CD14-positive monocyte (primary cell): Measurements from ENCODE around the gene VMP1. TPM values are rescaled to one million over a fixed set of nuclear protein-coding genes. Genes with fewer than 3 reads are reported as not detected.

Experiments
- DNase-seq, 3 donors: peaks; one replicate each; pipeline ENCODE4 v3.0.0-alpha.2; 2011 to 2022
- H2AFZ ChIP-seq: 2 replicates; pipeline ENCODE4 v1.6.0; 2012; ENCODE audit warnings: mild to moderate bottlenecking, low read depth, low read length, inconsistent platforms; ENCODE audit not compliant: insufficient read depth, poor library complexity, severe bottlenecking
- H3K27ac ChIP-seq, 2 donors: 1 replicate in 1 of 2; 2 replicates in 1 of 2; pipeline ENCODE4 v1.5.1; 2012 to 2013; ENCODE audit warnings: low read length in 2 of 2, control low read depth in 1 of 2, inconsistent platforms in 1 of 2, low read depth in 1 of 2, mild to moderate bottlenecking in 1 of 2
- H3K27me3 ChIP-seq, 2 donors: one replicate each; pipeline versions ENCODE4 v1.6.0 to v1.6.1; 2011 to 2013; ENCODE audit warnings: low read length in 2 of 2; ENCODE audit not compliant: control insufficient read depth in 2 of 2, insufficient read depth in 2 of 2
- H3K36me3 ChIP-seq, 2 donors: replicated peaks in 1 of 2; 1 replicate in 1 of 2; 2 replicates in 1 of 2; pipeline versions ENCODE4 v1.5.1 to v1.6.1; 2012 to 2013; ENCODE audit warnings: low read length in 2 of 2, control low read depth in 1 of 2, inconsistent platforms in 1 of 2, mild to moderate bottlenecking in 1 of 2; ENCODE audit not compliant: insufficient read depth in 2 of 2, control insufficient read depth in 1 of 2
- H3K4me1 ChIP-seq, 2 donors: 1 replicate in 1 of 2; 2 replicates in 1 of 2; pipeline versions ENCODE4 v1.5.1 to v1.6.1; 2012 to 2013; ENCODE audit warnings: low read length in 2 of 2, control low read depth in 1 of 2, inconsistent platforms in 1 of 2, mild to moderate bottlenecking in 1 of 2, moderate library complexity in 1 of 2; ENCODE audit not compliant: insufficient read depth in 2 of 2, control insufficient read depth in 1 of 2
- H3K4me2 ChIP-seq: replicated peaks from 2 replicates; pipeline ENCODE3; 2012; ENCODE audit warnings: low read length, moderate library complexity, mild to moderate bottlenecking; ENCODE audit not compliant: poor library complexity, severe bottlenecking; ENCODE audit errors: extremely low read depth
- H3K4me3 ChIP-seq, 3 experiments: fragments of 200-600 bp in 1 of 3; sonication (generic) in 1 of 3; replicated peaks in 1 of 3; 1 replicate in 2 of 3; 2 replicates in 1 of 3; pipeline ENCODE4 v1.5.1; 2011 to 2013; ENCODE audit warnings: low read length in 3 of 3, mild to moderate bottlenecking in 3 of 3, control low read depth in 2 of 3, low read depth in 2 of 3, inconsistent platforms in 1 of 3, moderate library complexity in 1 of 3
- H3K79me2 ChIP-seq: 2 replicates; pipeline ENCODE4 v1.6.0; 2012; ENCODE audit warnings: mild to moderate bottlenecking, control low read depth, inconsistent platforms, low read length, moderate library complexity; ENCODE audit not compliant: insufficient read depth
- H3K9ac ChIP-seq: 2 replicates; pipeline ENCODE4 v1.6.0; 2017; ENCODE audit warnings: low read length, mild to moderate bottlenecking; ENCODE audit not compliant: insufficient read depth, poor library complexity, severe bottlenecking
- H3K9me3 ChIP-seq, 2 donors: replicated peaks in 1 of 2; 1 replicate in 1 of 2; 2 replicates in 1 of 2; pipeline versions ENCODE4 v1.5.1 to v1.6.1; 2012 to 2013; ENCODE audit warnings: low read length in 2 of 2, control low read depth in 1 of 2; ENCODE audit not compliant: control insufficient read depth in 1 of 2, insufficient read depth in 1 of 2
- H4K20me1 ChIP-seq: 2 replicates; pipeline ENCODE4 v1.6.0; 2012; ENCODE audit warnings: mild to moderate bottlenecking, low read length, control low read depth, moderate library complexity; ENCODE audit not compliant: insufficient read depth
- H3K27ac Mint-ChIP-seq, 7 donors: one replicate each; pipeline ENCODE4 v1.8.0; 2020; ENCODE audit warnings: mild to moderate bottlenecking in 7 of 7, mixed read lengths in 7 of 7, moderate library complexity in 6 of 7, inconsistent platforms in 2 of 7
- H3K27me3 Mint-ChIP-seq, 3 donors: one replicate each; pipeline ENCODE4 v1.8.0; 2021 to 2022; ENCODE audit warnings: low read depth in 3 of 3, mild to moderate bottlenecking in 3 of 3, mixed read lengths in 3 of 3, moderate library complexity in 3 of 3, inconsistent platforms in 1 of 3
- H3K36me3 Mint-ChIP-seq, 2 donors: one replicate each; pipeline ENCODE4 v1.8.0; 2020; ENCODE audit warnings: mixed read lengths in 2 of 2, inconsistent platforms in 1 of 2, mild to moderate bottlenecking in 1 of 2
- H3K4me1 Mint-ChIP-seq: one replicate; pipeline ENCODE4 v1.8.0; 2020; ENCODE audit warnings: mild to moderate bottlenecking, mixed read lengths
- H3K4me3 Mint-ChIP-seq, 2 donors: one replicate each; pipeline ENCODE4 v1.8.0; 2020; ENCODE audit warnings: mild to moderate bottlenecking in 2 of 2, mixed read lengths in 2 of 2, moderate library complexity in 1 of 2
- H3K9me3 Mint-ChIP-seq, 7 donors: one replicate each; pipeline ENCODE4 v1.8.0; 2020 to 2022; ENCODE audit warnings: mixed read lengths in 7 of 7, mild to moderate bottlenecking in 6 of 7, moderate library complexity in 6 of 7, inconsistent platforms in 2 of 7
- WGBS: methylation state at CpG from one replicate; pipeline ENCODE4 v1.1.5; 2013; ENCODE audit warnings: missing lambda C conversion rate; ENCODE audit not compliant: insufficient coverage; 5-methylcytosine and 5-hydroxymethylcytosine counted together
- intact Hi-C, 2 donors: fragments of 100-400 bp; cut with micrococcal nuclease; formaldehyde crosslinking; loops; one replicate each; pipeline versions ENCODE4 v1.15.0 to v1.15.1; 2023
- polyA plus RNA-seq, 3 donors: library from polyadenylated mRNA; depleted of rRNA in 1 of 3; unstranded in 2 of 3; stranded (reverse) in 1 of 3; fragments of 300-500 nt in 2 of 3; fragments of >200 nt in 1 of 3; fragmentation: Illumina TruSeq in 2 of 3; gene quantifications; 1 replicate in 2 of 3; 2 replicates in 1 of 3; pipeline ENCODE4 v1.2.3, GENCODE V29; 2012 to 2021
- TF ChIP-seq, protein P1 (sequence below): fragments of 200-600 bp; IDR thresholded peaks from one replicate; pipeline ENCODE4 v1.8.0; 2022; ENCODE audit warnings: antibody characterized with exemption, mild to moderate bottlenecking

The VMP1 gene
- polyA plus RNA-seq, 3 donors = 246 to 511 (median 386) TPM

DNA sequence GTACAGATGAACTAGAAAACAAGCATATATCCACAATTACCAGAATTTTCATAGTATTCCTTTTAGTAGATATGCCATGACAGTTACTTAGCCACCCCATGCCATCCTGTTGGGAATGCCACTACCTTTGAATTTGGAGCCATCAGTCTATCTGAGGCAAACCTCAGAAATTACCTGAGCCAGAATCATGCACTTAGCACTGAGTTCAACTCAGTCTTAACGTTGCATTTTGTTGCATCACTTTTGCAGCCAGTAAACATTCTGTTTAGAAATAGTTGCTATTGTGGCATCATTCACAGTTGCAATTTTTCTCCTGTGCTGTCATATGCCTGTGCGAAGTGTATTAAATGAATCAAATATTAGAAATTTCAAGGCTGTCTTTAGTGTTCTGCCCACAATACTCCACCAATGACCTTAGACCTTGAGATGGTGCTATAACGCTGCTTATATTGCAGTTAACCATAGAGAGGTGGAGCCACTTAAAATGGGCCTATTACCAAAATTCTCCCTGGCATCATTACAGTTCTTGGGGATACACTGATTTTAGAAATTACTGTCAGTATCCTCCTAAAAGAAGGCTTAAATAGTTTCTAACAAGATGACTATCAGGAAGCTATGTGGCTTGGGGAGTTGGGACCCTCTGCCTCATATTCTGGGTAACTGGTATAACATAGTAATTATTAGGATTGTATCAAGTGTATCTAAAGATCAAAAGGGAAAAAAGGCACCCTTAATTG lies 11.3 kb upstream of the VMP1 start:
- Mint-ChIP-seq H3K27me3 (no peaks in the 10 kb centered on the region), H3K9me3 (no peaks in the 10 kb centered on the region), H3K4me1 (peaks cover 2% of the 10 kb centered on the region), H3K36me3 (peaks cover 75 to 87% of the 10 kb centered on the region in 2 donors), H3K4me3 (no peak overlapping the region), H3K27ac (peak overlapping the region in 3 of 7 donors; percentile 19 to 51 (median 39))
- intact Hi-C loops = no loop called here
- Histone ChIP-seq H3K79me2 (peaks cover 97% of the 10 kb centered on the region), H3K9ac (no peak overlapping the region), H4K20me1 (peaks cover 97% of the 10 kb centered on the region), H3K27ac (peak overlapping the region in 1 of 2 donors; percentile 70), H3K36me3 (peaks cover 82 to 99% of the 10 kb centered on the region in 2 donors), H3K4me2 (no peak overlapping the region), H3K27me3 (no peaks in the 10 kb centered on the region), H3K9me3 (no peaks in the 10 kb centered on the region), H3K4me3 (no peak overlapping the region), H2AFZ (no peak overlapping the region), H3K4me1 (no peaks in the 10 kb centered on the region)
- TF ChIP-seq, protein P1, sequence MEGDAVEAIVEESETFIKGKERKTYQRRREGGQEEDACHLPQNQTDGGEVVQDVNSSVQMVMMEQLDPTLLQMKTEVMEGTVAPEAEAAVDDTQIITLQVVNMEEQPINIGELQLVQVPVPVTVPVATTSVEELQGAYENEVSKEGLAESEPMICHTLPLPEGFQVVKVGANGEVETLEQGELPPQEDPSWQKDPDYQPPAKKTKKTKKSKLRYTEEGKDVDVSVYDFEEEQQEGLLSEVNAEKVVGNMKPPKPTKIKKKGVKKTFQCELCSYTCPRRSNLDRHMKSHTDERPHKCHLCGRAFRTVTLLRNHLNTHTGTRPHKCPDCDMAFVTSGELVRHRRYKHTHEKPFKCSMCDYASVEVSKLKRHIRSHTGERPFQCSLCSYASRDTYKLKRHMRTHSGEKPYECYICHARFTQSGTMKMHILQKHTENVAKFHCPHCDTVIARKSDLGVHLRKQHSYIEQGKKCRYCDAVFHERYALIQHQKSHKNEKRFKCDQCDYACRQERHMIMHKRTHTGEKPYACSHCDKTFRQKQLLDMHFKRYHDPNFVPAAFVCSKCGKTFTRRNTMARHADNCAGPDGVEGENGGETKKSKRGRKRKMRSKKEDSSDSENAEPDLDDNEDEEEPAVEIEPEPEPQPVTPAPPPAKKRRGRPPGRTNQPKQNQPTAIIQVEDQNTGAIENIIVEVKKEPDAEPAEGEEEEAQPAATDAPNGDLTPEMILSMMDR = no peak
- no CpG with 5 or more reads among the region's 3 CpGs for WGBS
- no peak for DNase-seq

DNA sequence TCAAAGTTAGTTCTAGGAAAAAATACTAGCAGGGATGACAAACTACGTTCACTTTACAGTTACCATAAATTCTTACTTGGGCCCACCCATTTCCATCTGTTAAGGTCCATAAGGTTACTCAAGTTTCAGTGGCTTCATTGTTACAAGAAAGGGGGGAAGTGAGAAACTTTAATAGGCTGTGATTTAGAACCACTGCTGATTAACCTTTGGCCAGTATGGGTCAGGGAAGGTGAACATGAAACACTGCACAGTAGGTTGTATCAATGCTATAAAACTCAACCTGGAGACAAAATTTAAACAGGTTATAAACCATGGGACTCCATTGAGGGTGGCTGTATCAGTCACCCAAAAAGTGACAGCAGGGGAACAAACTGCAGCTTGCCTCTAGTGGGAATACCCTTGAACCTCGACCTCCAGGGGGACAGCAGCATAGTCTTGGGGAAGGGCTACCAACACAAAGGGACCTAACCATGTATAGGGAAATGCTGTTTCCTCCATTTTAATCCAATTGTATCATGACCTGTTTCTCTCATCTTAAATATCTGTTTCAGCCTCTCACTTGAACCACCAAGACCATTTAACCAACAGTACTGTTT lies 10.7 kb upstream of the VMP1 start:
- H4K20me1 ChIP-seq = peaks cover 100% of the 10 kb centered on the region

More for the DNA sequence above, 10.7 kb upstream of the VMP1 start:
- Histone ChIP-seq H3K4me2 (no peak overlapping the region), H3K79me2 (peaks cover 100% of the 10 kb centered on the region), H2AFZ (no peak overlapping the region), H3K9ac (no peak overlapping the region), H3K27ac (peak overlapping the region in 1 of 2 donors; percentile 70), H3K9me3 (no peaks in the 10 kb centered on the region), H3K27me3 (no peaks in the 10 kb centered on the region), H3K4me1 (no peaks in the 10 kb centered on the region), H3K4me3 (no peak overlapping the region), H3K36me3 (peaks cover 77 to 100% of the 10 kb centered on the region in 2 donors)
- peaks cover 71 to 84% of the 10 kb centered on the region in 2 donors for H3K36me3 Mint-ChIP-seq
- peaks cover 2% of the 10 kb centered on the region for H3K4me1 Mint-ChIP-seq
- H3K9me3 Mint-ChIP-seq = no peaks in the 10 kb centered on the region
- no peaks in the 10 kb centered on the region for H3K27me3 Mint-ChIP-seq
- DNase-seq = no peak
- WGBS = 100% methylated on average over 1 of the region's 2 CpGs
- no peak overlapping the region for H3K4me3 Mint-ChIP-seq
- intact Hi-C loops = no loop called here
- H3K27ac Mint-ChIP-seq = peak overlapping the region in 6 of 7 donors; percentile 12 to 72 (median 18)
- TF ChIP-seq, protein P1 = no peak
